ENCODE results near the gene TMEM151B. TPM values are rescaled to one million over a fixed set of nuclear protein-coding genes. Genes with fewer than 3 reads are reported as not detected.

Gene TMEM151B
- total RNA-seq, 8 experiments from 2014 or later: 0.41 to 21.4 (median 14.3) TPM

DNA sequence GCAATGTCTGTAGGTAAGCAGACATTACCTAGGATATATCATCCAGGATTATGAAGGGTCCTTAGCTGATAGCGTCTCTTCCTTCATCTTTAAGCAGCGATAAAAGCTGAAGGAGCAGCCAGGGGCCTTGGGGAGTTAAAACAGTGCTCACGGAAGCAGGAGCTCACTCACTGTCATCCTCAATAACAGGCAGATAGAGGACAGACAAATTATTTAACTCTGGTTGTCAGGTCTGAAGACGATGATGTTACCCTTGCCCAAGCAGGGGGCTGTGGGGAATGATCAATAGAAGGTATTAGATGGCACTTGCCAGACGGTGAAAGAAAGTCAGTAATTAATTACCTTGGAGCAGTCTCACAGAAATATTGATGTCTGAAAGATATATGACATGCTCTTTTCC, 59.6 kb downstream of the TMEM151B start:
- in situ Hi-C loops (cut with MboI; ENCODE audit: low pct_unique_long_range_greater_than_20kb in 2 of 9, low sequenced_read_pairs in 9 of 9, unreplicated experiment in 9 of 9): loop anchor here in 5 of 9 experiments (10.0 to 25.0 kb wide), 3 partner anchors 55 to 168 kb away; partner anchors contain the start of genes NFKBIE (in 3 of the 5), CAPN11 (in 1 of the 5) and TMEM151B (in 1 of the 5)
- 0 to 100% (median 60%) methylated on average over 1 to 5 of the region's 5 CpGs; no CpG with 5 or more reads in 2 of the 10 experiments for WGBS, 10 experiments
- no peak for ATAC-seq (replicated peaks in 6 of 8)
- Histone ChIP-seq H3K4me3 (no peak overlapping the region), H3K4me1 (replicated peaks in 1 of 2) (peaks cover 17 to 25% of the 10 kb centered on the region in 2 donors), H3K27ac (no peak overlapping the region)

DNA sequence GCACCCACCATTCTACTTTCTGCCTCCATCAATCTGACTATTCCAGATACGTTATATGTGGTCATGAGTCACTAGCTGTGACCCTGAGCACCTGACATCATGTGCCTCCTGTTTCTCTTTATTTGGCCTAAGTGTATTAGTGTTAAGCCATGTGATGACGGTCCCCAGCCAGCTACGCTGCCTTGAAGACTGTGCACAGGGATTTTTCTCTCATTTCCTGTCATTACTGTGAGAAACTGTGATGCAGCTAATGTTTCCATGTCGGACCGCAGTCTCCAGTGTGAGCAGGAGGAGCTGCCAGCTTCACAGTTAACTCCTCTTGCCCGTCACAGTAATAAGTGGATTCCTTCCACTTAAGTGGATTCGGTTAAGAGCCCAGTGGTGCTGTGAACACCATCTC, 62.3 kb downstream of the TMEM151B start:
- H3K27ac ChIP-seq: peak overlapping the region in 1 of 2 donors; percentile 13
- in situ Hi-C loops (cut with MboI; ENCODE audit: low pct_unique_long_range_greater_than_20kb in 2 of 9, low sequenced_read_pairs in 9 of 9, unreplicated experiment in 9 of 9): loop anchor here in 5 of 9 experiments (10.0 to 25.0 kb wide), 3 partner anchors 58 to 170 kb away; partner anchors contain the start of genes NFKBIE (in 3 of the 5), CAPN11 (in 1 of the 5) and TMEM151B (in 1 of the 5)
- WGBS, 10 experiments: 10 to 74% (median 51%) methylated on average over 1 to 5 of the region's 7 CpGs; no CpG with 5 or more reads in 2 of the 10 experiments

DNA sequence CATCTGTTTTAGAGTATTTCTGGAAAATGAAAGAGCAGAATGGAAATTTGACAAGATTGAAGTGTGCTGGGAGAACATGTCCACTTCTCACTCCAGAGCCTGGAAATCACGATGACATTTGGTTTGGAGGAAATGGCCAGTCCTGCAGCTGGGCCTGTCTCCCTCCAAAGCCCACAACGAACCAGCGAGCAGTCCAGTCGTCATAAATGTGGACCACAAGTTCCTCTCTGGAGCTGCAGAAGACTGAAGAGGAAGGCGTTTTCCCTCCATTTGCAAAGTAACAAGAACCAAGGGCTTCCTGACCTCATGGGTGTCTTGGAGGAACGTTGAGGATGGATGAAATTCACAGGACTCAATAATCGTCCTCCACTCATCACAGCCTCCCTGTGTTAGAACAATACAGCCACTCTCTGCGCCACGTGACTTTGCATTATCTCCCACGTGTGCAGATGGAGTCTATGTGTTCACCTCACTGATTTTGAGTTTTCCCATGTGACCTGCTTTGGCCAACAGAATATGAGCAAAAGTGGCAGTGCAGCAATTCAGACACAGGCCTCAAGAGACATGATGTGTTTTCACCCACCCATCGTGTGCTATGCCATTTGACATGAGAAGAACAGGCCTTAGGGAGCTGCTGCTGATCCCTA, 63.1 kb downstream of the TMEM151B start:
- in situ Hi-C loops (cut with MboI; ENCODE audit: low pct_unique_long_range_greater_than_20kb in 2 of 9, low sequenced_read_pairs in 9 of 9, unreplicated experiment in 9 of 9): loop anchor here in 5 of 9 experiments (10.0 to 25.0 kb wide), 3 partner anchors 59 to 171 kb away; partner anchors contain the start of genes NFKBIE (in 3 of the 5), CAPN11 (in 1 of the 5) and TMEM151B (in 1 of the 5)
- no peak overlapping the region for H3K4me3 ChIP-seq
- peaks cover 5 to 19% of the 10 kb centered on the region in 2 donors for H3K4me1 ChIP-seq (replicated peaks in 1 of 2)
- WGBS, 10 experiments: 32 to 90% (median 78%) methylated on average over 1 to 8 of the region's 11 CpGs; no CpG with 5 or more reads in 2 of the 10 experiments
- H3K27ac ChIP-seq: no peak overlapping the region
- no peak for ATAC-seq (replicated peaks in 6 of 8)

More for the DNA sequence above, 62.3 kb downstream of the TMEM151B start:
- Histone ChIP-seq H3K4me3 (no peak overlapping the region), H3K4me1 (replicated peaks in 1 of 2) (peaks cover 14 to 24% of the 10 kb centered on the region in 2 donors)
- ATAC-seq (replicated peaks in 6 of 8): peak in 6 of 8 experiments; percentile 32 to 90 (median 85)

DNA sequence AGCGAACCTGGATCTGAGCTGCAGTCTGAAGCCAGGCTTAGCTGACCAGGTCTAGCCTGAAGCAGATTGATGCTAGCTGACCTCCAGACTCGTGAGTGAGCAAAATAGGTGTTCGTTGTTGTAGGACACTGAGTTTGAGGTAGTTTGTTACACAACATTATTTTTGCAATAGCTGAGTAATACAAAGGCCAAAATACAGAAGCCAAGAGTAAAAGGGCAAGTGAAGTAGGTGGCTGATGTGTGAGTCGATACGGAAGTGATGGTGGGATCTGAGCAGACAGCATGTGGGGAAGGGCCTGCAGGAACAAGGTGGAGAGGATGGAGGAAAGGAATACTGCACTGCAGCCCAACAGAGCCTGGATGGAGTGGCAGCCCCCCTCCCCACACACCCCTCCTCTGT, 63.7 kb downstream of the TMEM151B start:
- no peak for ATAC-seq (replicated peaks in 6 of 8)
- Histone ChIP-seq H3K27ac (no peak overlapping the region), H3K4me1 (replicated peaks in 1 of 2) (peaks cover 2 to 17% of the 10 kb centered on the region in 2 donors), H3K4me3 (no peak overlapping the region)
- 43 to 100% (median 83%) methylated on average over 1 to 5 of the region's 5 CpGs; no CpG with 5 or more reads in 2 of the 10 experiments for WGBS, 10 experiments
- in situ Hi-C loops (cut with MboI; ENCODE audit: low pct_unique_long_range_greater_than_20kb in 2 of 9, low sequenced_read_pairs in 9 of 9, unreplicated experiment in 9 of 9): loop anchor here in 5 of 9 experiments (10.0 to 25.0 kb wide), 3 partner anchors 59 to 172 kb away; partner anchors contain the start of genes NFKBIE (in 3 of the 5), CAPN11 (in 1 of the 5) and TMEM151B (in 1 of the 5)

DNA sequence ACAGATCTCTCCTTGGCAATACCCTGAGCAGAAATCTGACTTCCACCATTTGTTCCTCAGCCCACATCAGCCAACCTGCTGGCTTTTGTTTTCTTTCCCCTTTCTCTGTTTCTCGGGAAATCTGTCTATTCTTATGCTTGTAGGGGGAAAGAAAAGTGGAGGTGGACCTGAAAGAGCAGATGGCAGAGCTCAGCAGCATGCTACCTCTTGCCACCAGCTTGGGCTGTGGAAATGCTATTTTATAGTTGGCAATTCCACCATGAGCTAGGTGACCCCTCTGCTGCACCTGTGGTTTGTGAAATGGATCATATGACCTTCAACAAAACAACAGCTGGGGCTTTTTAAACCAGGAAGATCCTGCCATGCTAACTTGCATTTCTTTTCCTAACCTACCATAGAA, 65.4 kb downstream of the TMEM151B start:
- ATAC-seq (replicated peaks in 6 of 8): no peak
- in situ Hi-C loops (cut with MboI; ENCODE audit: low pct_unique_long_range_greater_than_20kb in 2 of 9, low sequenced_read_pairs in 9 of 9, unreplicated experiment in 9 of 9): loop anchor here in 5 of 9 experiments (10.0 to 25.0 kb wide), 3 partner anchors 61 to 173 kb away; partner anchors contain the start of genes NFKBIE (in 3 of the 5), CAPN11 (in 1 of the 5) and TMEM151B (in 1 of the 5)
- WGBS, 10 experiments: 0 to 43% (median 31%) methylated on average over 1 of the region's 1 CpG; no CpG with 5 or more reads in 5 of the 10 experiments
- H3K27ac ChIP-seq: no peak overlapping the region
- peaks cover 2 to 13% of the 10 kb centered on the region in 2 donors for H3K4me1 ChIP-seq (replicated peaks in 1 of 2)
- no peak overlapping the region for H3K4me3 ChIP-seq

DNA sequence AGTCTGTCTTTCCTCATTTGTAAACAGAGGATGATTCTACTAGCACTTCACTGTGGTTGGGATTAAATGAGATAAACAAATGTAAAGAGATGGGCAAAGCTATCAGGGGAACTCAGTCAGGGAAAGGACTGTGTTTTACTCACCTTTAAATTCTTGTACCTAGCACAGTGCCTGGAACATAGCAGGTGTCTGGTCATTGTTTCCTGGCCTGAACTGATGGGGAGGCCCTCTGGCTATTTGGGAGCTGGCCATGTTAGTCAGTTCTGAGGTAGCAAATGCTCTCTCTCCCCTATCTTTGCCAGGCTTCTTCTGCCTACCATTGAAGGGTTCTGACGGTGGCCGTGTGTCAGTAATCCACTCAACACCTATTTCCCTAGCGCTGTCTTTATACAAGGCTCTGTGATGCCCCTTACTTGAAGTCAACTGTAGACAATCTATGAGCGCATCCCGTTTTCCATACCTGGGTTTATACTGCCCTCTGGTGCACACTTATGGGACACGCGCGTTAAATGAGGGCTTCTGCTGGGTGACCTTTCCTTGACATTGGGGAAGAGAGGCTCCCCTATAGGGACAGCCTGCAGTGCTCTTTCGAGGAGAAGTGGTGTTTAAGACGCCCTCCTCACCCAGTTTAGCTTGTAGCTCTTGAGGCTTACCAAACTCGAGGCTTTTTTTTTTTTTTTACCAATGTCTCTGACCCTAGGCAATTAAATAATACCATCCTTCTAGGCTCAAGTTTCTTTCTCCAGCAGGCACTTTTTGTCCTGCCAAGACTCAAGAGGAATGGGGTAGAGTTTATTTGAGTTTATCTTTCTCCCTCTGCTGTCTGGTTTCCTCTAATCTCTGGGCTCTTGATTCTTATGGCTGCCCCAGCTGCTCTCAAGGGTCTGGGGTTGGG, 68.2 kb downstream of the TMEM151B start:
- in situ Hi-C loops (cut with MboI; ENCODE audit: low pct_unique_long_range_greater_than_20kb in 2 of 9, low sequenced_read_pairs in 9 of 9, unreplicated experiment in 9 of 9): loop anchor here in 5 of 9 experiments (10.0 to 25.0 kb wide), 3 partner anchors 64 to 176 kb away; partner anchors contain the start of genes NFKBIE (in 3 of the 5), CAPN11 (in 1 of the 5) and TMEM151B (in 1 of the 5)
- Histone ChIP-seq H3K4me3 (no peak overlapping the region), H3K27ac (no peak overlapping the region), H3K4me1 (replicated peaks in 1 of 2) (peaks cover 14 to 24% of the 10 kb centered on the region in 2 donors)
- WGBS, 10 experiments: 0 to 8% (median 1%) methylated on average over 1 to 9 of the region's 11 CpGs
- peak; percentile 82 to 91 (median 84) for ATAC-seq (replicated peaks in 6 of 8)

DNA sequence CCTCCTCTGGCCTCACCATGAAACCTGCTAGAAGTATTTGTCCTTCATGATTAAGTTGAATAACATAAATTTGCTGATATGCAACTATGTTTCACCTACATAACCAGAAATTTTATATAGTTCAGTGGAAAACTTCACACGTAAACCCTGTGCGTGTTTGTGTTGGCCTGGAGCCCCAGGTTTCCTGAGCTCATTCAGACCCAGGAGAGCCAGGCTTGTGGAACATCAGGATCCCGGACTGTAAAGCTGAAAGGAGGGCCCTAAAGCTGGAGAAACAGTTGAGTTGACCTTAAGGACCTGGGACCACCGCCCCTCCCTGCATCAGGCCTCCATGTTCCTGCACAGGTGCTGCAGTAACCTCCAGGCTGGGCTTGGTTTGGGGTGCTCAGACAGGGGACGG, 69.1 kb downstream of the TMEM151B start:
- peaks cover 14 to 24% of the 10 kb centered on the region in 2 donors for H3K4me1 ChIP-seq (replicated peaks in 1 of 2)
- H3K27ac ChIP-seq: no peak overlapping the region
- 0 to 94% (median 78%) methylated on average over 1 to 5 of the region's 5 CpGs; no CpG with 5 or more reads in 3 of the 10 experiments for WGBS, 10 experiments
- in situ Hi-C loops (cut with MboI; ENCODE audit: low pct_unique_long_range_greater_than_20kb in 2 of 9, low sequenced_read_pairs in 9 of 9, unreplicated experiment in 9 of 9): loop anchor here in 5 of 9 experiments (10.0 to 25.0 kb wide), 3 partner anchors 64 to 177 kb away; partner anchors contain the start of genes NFKBIE (in 3 of the 5), CAPN11 (in 1 of the 5) and TMEM151B (in 1 of the 5)
- H3K4me3 ChIP-seq: no peak overlapping the region
- ATAC-seq (replicated peaks in 6 of 8): no peak

DNA sequence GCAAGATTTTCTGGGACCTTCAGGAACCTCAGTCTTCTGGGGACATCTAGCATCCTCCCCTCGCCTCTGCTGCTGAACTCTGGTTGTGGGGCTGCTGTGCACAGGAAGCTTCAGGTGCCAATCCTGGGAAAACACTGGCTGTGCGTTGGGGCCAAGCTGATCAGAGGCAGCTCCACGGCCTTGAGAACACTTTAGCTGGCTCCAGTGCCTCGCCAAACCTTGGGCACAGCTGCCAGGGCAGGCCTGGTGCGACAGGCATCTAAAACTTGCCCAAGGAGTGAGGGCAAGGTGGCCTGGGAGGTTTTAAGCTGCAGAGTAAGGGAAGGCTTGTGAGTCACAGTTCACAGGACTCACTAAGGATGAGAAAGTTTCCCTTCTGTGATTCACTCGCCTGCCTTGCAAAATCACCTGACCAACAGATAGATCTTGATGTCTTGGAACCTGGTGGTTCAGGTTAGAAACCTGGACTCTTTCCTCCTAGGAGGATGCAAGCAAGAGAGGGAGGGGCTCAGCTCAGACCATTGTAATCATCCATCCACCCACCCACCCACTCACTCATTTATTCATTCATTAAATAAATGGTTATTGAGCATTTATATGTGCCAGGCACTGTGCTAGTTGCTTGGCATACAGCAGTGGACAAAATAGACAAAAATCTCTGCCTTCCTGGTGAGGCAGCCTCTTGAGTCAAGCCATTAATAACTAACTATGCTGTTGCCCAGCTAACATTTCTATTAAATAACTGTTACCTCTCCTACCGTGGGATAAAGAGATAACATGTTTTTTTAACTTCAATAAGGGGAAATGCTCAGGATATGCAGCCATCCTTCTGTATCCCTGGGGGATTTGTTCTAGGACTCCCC, 69.7 kb downstream of the TMEM151B start:
- WGBS, 10 experiments: 20 to 91% (median 69%) methylated on average over 1 to 7 of the region's 7 CpGs; no CpG with 5 or more reads in 2 of the 10 experiments
- Histone ChIP-seq H3K4me3 (no peak overlapping the region), H3K27ac (no peak overlapping the region), H3K4me1 (replicated peaks in 1 of 2) (peaks cover 14 to 24% of the 10 kb centered on the region in 2 donors)
- no peak for ATAC-seq (replicated peaks in 6 of 8)
- in situ Hi-C loops (cut with MboI; ENCODE audit: low pct_unique_long_range_greater_than_20kb in 2 of 9, low sequenced_read_pairs in 9 of 9, unreplicated experiment in 9 of 9): loop anchor here in 5 of 9 experiments (10.0 to 25.0 kb wide), 3 partner anchors 65 to 178 kb away; partner anchors contain the start of genes NFKBIE (in 3 of the 5), CAPN11 (in 1 of the 5) and TMEM151B (in 1 of the 5)

DNA sequence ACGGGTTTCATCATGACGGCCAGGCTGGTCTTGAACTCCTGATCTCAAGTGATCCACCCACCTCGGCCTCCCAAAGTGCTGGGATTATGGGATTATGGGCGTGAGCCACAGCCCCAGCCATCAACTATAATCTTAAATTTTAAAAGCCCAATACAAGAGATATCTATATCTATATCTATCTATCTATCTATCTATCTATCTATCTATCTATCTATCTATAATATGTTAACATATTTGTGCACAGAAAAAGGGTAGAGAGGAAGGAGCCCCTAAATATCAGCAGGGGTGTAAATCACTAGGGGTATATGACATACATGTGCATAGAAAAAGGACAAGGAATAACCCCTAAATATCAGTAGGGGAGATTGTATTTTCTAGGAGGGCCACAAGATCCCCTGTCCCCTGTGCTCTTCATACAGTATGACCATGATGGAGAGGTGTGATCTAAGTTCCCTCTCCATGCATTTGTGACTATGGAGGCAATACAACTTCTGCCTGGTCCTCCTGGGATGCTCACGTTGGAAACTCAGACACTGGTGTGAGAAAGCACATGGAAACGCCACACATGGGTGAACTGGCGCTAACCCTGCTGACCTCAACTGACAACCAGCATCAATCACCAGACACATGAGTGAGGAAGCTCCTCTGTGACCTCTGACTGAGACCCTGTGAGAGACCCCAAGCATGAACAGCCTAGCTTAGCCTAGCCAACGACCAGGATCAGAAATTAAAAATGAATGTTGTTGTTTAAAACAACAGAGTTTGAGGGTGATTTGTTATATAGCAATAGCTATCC, 71.0 kb downstream of the TMEM151B start:
- no peak overlapping the region for H3K27ac ChIP-seq
- peak in 1 of 8 experiments; percentile 18 for ATAC-seq (replicated peaks in 6 of 8)
- H3K4me3 ChIP-seq: no peak overlapping the region
- in situ Hi-C loops (cut with MboI; ENCODE audit: low pct_unique_long_range_greater_than_20kb in 2 of 9, low sequenced_read_pairs in 9 of 9, unreplicated experiment in 9 of 9): loop anchor here in 1 of 9 experiments (25.0 kb wide), 1 partner anchor 179 kb away; the partner anchor contains the start of gene CAPN11
- 39 to 100% (median 57%) methylated on average over 3 to 7 of the region's 8 CpGs for WGBS, 10 experiments
- H3K4me1 ChIP-seq (replicated peaks in 1 of 2): peaks cover 14 to 24% of the 10 kb centered on the region in 2 donors

DNA sequence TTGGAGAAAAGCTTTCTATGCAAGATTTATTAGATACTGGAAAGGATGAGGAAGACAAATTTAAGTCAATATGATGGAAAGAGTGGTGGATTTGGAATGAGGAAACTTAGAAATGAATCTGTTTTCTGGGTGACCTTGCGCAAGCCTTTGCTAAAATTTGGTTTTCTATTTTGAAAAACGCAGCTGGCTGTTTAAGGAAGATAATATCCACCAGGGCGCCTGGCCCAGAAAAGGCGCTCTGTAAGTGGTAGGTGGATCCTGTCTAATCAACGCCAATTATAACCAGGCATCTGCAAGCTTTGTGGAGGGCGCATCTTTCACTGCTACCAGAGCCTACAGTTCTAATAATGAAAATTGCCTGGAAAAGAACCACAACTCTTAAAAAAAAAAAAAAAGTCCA, 71.8 kb downstream of the TMEM151B start:
- H3K4me1 ChIP-seq (replicated peaks in 1 of 2): peaks cover 14 to 24% of the 10 kb centered on the region in 2 donors
- 0 to 84% (median 66%) methylated on average over 2 to 6 of the region's 6 CpGs; no CpG with 5 or more reads in 1 of the 10 experiments for WGBS, 10 experiments
- in situ Hi-C loops (cut with MboI; ENCODE audit: low pct_unique_long_range_greater_than_20kb in 2 of 9, low sequenced_read_pairs in 9 of 9, unreplicated experiment in 9 of 9): loop anchor here in 1 of 9 experiments (25.0 kb wide), 1 partner anchor 180 kb away; the partner anchor contains the start of gene CAPN11
- peak in 5 of 8 experiments; percentile 3 to 18 (median 9) for ATAC-seq (replicated peaks in 6 of 8)
- H3K27ac ChIP-seq: no peak overlapping the region
- no peak overlapping the region for H3K4me3 ChIP-seq
